Activated CD4-positive, alpha-beta T cell treated with anti-CD3 and anti-CD28 coated beads, Interleukin-2, Interleukin-4, amounts not matched to agents 100 ng/mL and 50 ng/mL, durations not matched to agents 16 hours and 8 hours (primary cell): ENCODE data around the gene SDR9C7.
"Not testable (repeated sequence)": the region's sequence is repeated elsewhere in the genome, so short reads cannot be mapped to it uniquely, and the experiment has no call there.

Experiments
- DNase-seq: peaks from one replicate; pipeline ENCODE4 v3.0.0-alpha.2; 2020; ENCODE audit warnings: low spot score

Gene SDR9C7

DNA sequence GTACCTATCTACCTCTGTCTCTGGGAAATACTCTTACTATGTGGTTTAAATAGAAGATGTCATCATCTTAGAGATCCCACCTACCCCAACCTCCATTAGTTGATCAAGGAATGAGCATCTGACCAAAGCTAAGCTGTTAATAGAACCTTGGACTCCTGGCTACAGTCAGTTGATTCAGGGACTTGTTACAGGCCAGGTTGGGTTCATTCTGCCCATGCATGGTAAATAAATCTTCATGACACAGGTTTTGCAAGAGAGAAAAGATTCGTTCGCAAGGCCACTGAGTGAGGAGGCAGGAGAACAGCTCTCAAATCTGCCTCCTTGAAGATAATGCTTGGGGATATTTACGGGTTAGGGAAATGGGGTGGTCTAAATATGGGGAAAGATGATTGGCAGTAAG, 19.5 kb downstream of the SDR9C7 start:
- DNase-seq, result no peak

DNA sequence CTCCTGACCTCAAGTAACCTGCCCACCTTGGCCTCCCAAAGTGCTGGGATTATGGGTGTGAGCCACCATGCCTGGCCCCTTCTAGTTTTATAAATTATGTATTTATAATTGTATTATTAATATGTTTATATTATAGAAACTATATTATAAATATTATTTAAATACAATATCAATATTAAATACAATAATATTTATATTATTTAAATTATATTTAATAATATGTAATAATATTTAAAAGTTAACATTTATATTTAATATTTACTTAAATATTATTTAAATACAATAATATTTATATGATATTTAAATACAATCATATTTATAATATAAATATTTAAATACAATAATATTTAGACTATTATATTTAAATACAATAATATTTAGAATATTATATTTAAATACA, 20.0 kb downstream of the SDR9C7 start:
- DNase-seq, result no peak

DNA sequence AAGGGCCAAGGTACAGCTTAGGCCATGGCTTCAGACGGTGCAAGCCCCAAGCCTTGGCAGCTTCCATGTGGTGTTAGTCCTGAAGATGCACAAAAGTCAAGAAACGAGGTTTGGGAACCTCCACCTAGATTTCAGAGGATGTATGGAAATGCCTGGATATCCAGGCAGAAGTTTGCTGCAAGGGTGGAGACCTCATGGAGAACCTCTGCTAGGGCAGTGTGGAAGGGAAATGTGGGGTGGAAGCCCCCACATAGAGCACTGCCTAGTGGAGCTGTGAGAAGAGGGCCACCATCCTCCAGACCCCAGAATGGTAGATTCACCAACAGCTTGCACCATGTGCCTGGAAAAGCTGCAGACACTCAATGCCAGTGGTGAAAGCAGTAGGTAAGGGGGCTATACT, 24.8 kb downstream of the SDR9C7 start:
- DNase-seq, result not testable (repeated sequence)

DNA sequence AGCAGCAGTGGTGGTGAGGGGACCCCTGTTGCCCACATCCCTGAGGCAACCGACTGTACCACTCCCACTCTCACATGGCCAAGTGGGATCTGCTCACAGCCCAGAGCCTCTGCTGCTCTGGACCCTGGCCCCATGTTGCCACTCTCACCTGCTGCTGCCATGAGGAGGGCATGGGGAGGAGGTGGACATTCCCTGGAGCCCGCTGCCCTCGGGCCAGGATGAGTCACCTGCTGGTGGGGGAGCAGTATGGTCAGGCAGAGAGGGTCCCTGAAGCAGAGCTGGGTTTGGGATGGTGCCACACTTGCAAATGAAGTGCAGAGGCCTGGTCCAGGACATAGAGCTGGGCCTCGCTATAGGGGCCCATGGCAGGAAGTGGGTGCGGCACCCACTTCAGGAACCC, 26.1 kb downstream of the SDR9C7 start:
- DNase-seq, result no peak

DNA sequence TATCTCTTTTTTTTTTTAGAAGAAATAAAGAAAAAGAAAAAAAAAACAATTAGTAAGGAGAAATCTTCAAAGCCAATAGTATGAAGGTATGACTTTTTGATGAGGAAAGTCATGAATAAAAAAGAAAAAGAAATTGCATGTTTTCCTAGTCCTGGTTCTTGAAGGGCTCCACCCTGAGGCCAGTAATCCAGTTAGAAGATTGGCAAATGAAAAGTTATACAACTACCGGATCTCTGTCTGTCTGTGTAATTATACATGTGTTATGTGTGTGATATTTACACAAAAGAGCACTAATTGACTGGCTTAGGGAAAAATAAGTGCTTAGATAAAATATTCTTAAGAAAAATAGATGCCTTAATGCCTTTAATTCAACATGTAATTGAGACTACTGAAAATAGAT, 28.4 kb downstream of the SDR9C7 start:
- no peak for DNase-seq

DNA sequence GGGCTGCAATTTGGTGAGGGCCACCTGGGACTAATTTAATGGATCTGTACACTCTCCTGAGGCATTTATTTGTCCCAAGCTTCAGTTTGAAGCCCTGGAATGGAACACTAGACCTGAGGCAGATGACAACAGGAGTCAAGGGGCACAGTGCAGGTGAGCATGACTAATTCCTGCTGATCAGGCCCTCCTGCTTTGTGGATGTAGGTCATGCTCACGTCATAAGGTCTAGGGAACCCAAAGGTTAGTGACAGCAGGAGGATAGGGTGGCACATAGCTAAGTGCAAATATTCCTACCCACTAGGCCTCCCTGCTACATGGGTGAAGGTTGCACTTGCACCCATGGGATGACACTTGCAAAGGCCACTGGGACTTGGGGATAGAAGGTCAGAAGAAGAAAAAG, 30.8 kb downstream of the SDR9C7 start:
- no peak for DNase-seq

DNA sequence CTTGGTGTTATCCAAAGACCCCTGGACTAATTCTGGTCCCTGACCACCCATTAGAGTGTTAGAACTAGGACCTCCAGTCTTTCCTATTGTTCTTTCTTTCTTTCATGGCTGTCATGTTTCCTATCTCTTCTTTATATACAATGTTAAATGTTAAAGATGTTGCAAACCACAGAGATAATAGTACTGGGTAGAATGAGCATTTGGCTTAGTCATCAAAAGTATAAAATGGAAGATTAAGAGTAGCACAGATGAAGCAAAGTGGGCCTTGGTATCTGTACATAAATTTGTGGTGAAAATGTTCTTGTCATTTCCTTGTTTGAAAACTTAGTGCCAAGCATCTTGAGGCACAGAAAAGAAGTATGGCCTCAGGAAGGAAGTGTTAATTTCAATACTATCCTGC, 32.9 kb downstream of the SDR9C7 start:
- DNase-seq, result not testable (repeated sequence)

DNA sequence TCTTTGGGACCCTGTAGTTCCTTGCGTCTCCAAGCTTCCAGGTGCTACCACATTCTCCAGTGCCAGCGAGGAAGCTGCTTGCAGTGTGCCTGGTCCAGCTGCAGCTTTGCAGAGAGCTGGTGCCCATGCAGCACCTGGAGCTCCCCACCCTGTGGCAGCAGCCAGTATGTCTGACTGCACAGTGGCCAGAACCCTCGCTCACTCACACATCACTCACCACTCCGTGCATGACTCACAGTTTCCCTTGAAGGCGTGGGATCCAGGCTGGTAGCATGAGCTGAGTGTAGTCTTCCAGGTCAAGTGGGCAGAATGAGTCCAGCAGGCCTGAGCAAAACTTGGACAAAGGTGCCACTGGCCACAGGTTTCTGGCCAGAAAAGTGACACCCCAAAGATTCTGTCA, 33.6 kb downstream of the SDR9C7 start:
- DNase-seq, result no peak

DNA sequence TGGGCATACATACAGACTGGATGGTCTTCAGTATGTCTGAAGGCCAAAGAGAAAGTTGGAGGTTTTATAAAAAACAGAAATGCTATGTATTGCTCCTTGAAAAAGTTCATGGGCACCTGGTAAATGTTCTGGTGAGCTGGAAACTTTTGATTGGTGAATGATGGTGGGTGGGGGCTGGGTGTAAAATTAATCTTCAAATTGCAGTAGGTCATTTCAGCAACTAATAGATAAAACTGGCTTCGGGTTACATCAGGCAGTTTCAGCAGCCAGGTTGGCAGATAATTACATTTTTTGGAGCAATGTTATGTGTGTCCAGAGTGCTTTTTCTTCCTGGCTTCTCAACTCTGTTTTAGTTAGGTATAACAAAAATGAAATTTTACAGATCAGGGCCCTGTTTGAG, 35.3 kb downstream of the SDR9C7 start:
- no peak for DNase-seq

DNA sequence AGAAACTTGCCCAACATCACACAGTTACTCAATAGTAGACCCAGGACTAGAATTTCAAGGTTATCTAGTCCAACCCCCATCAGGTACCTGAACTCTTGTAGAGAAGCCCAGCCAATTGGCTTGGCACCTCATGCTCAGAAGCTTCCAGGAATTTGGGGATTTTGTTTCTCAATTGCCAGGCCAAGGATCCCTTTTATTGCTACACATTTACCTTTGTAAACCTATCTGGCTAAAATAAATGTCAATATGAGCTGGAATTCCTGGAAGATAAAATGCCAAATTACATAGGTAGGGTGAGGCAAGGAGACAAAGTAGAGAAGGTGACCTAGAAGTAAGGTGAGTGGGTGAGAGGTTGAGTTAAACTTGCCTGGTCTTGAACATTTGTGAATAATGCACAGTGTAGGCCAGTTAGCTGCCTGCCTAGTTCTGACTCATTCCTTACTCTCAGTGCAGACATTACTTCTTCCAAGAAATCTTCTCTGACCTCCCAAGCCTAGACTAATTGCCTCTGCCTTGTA, 36.3 kb downstream of the SDR9C7 start:
- DNase-seq, result no peak

DNA sequence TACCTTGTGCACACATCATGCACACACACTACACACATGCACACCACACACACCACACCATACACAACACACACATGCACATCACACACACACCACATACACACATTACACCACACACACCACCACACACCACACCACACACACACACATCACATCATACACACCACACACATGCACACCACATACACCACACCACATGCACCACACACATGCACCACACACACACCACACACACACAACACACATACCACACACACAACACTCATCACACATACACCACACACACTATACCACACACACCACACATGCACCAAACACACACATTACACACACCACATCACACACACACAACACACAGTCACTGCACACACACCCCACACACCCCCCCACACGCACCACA, 38.1 kb downstream of the SDR9C7 start:
- no peak for DNase-seq

DNA sequence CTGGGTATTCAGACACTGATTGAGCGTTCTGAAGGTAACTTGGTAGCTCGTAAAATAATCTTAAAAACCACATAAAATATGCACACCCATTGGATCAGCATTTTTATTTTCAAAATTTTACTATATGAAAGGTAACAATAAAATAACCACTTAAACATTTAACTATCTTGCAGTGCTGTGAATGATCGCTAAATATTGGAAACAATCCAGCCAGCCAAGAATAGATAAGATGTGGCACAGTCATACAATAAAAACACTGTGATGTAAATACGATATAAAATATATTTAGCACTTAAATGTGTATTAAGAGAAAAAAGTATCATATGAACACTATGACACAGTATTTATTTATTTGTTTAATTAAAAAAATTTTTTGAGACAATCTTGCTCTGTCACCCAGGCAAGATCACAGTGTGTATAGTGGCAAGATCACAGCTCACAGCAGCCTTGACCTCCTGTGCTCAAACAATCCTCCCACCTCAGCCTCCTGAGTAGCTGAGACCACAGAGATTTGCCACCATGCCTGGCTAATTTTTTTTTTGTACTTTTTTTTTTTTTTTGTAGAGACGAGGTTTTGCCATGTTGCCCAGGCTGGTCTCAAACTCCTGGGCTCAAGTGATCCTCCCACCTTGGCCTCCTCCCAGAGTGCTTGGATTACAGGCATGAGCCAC, 39.4 kb downstream of the SDR9C7 start:
- no peak for DNase-seq

DNA sequence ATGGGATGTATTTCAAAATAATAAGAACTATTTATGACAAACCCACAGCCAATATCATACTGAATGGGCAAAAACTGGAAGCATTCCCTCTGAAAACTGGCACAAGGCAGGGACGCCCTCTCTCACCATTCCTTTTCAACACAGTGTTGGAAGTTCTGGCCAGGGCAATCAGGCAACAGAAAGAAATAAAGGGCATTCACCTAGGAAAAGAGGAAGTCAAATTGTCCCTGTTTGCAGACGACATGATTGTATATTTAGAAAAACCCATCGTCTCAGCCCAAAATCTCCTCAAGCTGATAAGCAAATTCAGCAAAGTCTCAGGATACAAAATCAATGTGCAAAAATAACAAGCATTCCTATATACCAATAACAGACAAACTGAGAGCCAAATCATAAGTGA, 42.3 kb downstream of the SDR9C7 start:
- DNase-seq, result not testable (repeated sequence)

DNA sequence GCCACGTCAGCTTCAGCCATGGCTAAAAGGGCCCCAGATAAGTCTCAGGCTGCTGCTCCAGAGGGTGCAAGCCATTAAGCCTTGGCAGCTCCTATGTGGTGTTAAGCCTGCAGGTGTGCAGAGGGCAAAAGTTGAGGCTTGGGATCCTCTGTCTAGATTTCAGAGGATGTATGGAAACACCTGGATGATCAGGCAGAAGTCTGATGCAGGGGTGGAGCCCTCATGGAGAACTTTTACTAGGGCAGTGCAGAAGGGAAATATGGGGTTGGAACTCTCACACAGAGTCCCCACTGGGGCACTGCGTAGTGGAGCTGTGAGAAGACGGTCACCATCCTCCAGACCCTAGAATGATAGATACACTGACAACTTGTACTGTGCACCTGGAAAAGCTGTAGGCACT, 47.9 kb downstream of the SDR9C7 start:
- DNase-seq, result no peak

DNA sequence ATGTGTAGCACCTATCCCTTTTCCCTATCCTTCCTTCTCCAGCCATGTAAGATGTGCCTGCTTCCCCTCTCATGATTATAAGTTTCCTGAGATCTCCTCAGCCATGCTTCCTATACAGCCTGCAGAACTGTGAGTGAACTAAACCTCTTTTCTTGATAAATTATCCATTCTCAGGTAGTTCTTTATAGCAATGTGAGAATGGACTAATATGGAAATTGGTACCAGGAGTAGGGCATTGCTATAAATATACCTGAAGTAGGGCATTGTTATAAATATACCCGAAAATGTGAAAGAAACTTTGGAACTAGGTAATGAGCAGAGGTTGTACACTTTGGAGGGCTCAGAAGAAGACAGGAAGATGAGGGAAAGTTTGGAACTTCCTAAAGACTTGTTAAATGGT, 48.9 kb downstream of the SDR9C7 start:
- no peak for DNase-seq

DNA sequence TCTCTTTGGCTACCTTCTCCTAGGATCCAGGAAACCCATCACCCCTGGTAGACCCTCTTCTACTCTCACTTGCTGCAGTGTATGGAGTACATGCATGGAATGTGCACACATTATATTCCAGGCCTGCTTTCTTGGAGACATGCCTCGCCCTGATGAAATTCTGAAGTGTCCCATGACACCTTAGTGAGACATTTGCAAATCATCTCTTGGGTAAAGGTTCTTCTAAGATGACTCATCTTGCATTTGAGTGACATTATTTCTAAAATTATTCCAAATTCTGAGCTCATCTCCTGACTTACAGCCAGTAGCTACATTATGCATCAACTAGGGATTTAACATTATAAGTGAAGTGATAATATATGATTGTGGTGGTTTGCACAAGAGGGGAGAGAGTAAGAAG, 49.8 kb downstream of the SDR9C7 start:
- no peak for DNase-seq

DNA sequence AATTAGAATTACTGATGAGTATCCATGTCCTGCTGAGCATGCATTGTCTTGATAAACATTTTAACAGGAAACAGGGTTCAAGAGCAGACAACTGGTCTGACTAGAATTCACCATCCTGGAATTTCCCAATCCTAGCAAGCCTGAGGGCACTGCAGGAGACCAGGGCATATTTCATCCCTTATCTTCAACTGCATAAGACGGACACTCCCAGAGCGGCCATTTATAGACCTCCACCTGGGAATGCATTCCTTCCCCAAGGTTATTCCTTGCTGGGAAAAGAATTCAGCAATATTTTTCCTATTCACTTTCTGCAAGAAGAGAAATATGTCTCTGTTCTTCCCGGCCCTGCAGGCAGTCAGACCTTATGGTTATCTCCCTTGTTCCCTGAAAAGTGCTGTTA, 51.8 kb downstream of the SDR9C7 start:
- not testable (repeated sequence) for DNase-seq

DNA sequence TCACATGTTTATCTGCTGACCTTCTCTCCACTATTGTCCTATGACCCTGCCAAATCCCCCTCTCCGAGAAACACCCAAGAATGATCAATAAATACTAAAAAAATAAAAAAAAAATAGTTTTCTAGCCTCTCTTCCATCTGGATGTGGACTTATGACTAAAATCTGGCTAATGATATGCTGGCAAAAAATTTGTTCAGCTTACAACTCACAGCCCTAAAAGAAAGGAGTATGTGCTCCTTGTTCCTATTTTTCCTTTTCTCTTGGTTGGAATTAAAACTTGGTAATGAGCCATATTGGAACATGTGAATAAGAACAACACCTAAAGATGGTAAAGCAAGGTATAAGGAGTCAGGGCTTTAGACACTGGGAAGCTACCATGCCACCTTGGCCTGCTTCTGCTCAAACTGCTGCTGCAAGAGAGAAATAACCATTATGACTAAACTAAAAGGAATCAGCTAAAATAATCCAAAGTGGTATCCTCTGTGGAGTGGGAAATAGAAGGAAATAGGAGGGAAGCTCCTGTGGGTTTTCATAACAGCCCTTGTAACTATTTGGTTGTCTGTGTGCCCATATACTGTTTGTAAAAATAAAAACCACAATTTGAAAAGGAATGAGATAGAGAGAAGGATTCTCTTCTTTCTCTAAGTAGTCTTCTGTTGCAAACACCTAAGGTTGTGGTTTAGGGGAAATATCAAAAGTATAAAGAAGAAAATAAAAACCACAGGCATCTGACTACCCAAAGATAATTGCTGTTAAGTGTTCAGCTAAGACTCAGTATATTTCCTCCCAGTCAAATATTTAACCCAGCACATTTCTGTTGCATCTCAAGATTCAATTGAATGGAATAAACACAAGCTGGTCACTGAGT, 53.8 kb downstream of the SDR9C7 start:
- no peak for DNase-seq

DNA sequence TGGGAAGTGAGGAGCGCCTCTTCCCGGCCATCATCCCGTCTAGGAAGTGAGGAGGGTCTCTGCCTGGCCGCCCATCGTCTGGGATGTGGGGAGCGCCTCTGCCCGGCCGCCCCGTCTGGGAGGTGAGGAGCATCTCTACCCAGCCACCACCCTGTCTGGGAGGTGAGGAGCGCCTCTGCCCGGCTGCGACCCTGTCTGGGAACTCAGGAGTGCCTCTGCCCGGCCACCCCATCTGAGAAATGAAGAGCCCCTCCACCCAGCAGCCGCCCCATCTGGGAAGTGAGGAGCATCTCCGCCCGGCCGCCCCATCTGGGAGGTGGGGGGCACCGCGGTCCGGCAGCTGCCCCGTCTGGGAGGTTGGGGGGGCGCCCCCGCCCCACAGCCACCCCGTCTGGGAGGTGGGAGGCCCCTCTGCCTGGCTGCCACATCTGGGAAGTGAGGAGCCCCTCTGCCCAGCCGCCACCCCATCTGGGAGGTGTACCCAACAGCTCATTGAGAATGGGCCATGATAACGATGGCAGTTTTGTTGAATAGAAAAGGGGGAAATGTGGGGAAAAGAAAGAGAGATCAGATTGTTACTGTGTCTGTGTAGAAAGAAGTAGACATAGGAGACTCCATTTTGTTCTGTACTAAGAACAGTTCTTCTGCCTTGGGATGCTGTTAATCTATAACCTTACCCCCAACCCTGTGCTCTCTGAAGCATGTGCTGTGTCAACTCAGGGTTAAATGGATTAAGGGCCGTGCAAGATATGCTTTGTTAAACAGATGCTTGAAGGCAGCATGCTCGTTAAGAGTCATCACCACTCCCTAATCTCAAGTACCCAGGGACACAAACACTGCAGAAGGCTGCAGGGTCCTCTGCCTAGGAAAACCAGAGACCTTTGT, 54.7 kb downstream of the SDR9C7 start:
- DNase-seq, result not testable (repeated sequence)

DNA sequence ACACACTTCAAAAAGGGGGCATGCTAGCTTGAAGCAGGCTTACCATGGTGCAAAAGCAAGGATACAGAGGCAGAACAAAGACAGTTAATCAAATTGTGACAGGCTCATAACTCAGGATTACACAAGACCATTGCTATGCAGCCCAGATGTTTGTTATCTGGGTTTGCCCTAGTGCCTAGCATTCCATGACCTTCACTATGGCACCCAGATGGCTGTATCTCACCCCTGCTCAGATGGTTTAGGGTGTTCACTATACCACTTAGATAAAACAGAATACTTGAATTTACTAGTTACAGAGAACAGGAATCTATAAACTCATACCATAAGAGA, 56.2 kb downstream of the SDR9C7 start:
- no peak for DNase-seq

DNA sequence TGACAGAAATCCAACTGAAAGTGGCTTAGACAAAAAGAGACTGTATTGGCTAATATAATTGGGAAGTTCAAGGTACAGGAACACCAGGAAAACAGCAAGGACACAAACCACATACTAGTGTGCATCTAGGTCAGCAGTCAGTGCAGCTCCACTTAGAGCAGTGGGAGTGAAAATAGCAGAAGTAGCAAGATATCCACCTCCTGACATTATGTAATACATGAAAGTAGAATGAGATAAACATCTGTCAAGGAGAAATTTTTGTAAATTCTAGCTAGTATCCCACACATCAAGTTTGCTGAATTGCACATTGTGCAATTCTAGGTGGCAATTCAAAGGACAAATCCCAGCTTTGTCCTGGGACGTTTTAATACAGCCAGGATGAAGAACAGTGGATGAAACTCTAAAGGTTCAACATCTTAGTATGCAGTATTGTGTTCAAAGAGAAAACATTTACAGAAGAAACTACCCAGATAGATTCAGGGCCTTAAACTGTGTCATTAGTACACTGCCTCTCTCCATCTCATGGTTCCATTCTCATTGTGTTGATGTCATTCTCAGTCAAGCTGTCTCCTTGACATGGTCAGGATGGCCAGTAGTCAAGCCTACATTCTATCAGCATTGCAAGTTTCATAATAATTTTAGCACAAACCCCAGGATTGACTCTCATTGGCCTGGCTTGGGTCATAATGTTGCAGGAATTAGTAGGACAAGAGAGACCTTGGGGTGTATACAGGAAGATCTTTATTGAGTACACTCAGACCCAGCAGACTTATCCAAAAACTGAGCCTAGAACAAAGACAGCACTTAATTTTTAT, 56.8 kb downstream of the SDR9C7 start:
- no peak for DNase-seq

DNA sequence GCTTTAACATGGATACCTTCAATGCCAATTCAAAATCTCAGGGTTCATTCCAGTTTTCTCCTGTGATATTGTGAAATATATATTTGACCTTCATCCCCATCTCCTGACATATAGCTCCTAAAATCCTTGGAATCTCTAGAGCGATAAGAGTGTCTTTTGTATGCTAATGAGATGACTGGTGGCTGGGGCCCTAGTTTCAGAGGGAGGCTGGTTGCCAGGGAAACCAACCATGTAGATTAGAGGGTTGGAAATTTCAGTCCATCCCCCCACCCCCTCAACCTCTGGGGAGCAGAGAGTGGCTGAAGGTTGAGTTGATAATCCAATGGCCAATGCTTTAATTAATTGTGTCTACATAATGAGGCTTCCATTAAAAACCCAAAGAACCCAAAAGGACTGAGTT, 59.4 kb downstream of the SDR9C7 start:
- DNase-seq, result no peak
